Measurements from ENCODE around the gene KCNAB1.

Gene KCNAB1

GRCh38 chr3:156493887-156494286 lies 373.5 kb downstream of the KCNAB1 start:
- no peak for DNase-seq
- no peak overlapping the region for H3K4me3 ChIP-seq
- intact Hi-C loops (cut with DNase I; ENCODE audit: low total_unique reads): no loop called here
- peaks cover 0 to 6% (median 0%) of the 10 kb centered on the region in 3 donors for H3K36me3 ChIP-seq
- H3K9me3 ChIP-seq: no peaks in the 10 kb centered on the region
- peaks cover 0 to 62% (median 15%) of the 10 kb centered on the region in 4 donors for H3K4me1 ChIP-seq
- peak overlapping the region; percentile 6 to 33 for H3K27ac ChIP-seq
- no peaks in the 10 kb centered on the region for H3K27me3 ChIP-seq
- TF ChIP-seq CTCF (IDR thresholded peaks at IDR 0.05): no peak

DNA sequence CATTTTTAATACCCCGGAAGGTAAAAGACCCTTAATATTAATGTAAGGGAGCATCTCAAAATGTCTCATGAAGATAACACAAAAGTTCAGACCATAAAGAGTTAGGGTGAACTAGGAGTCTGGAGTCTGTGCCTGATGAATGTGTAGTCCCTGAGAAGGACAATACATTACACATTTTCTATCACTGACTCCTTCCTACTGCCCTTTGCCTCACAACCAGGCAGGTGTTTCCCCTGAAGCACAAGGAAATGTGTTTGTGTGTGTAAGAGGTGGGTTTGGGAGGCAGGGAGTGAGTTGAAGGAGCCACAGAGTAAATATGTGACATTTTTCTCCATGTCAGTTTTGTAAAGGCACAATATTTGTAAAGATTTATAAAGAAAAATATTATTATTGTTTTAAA lies 375.4 kb downstream of the KCNAB1 start:
- H3K36me3 ChIP-seq: peaks cover 0 to 6% (median 0%) of the 10 kb centered on the region in 3 donors
- intact Hi-C loops (cut with DNase I; ENCODE audit: low total_unique reads): no loop called here
- peaks cover 0 to 45% (median 15%) of the 10 kb centered on the region in 4 donors for H3K4me1 ChIP-seq
- no peaks in the 10 kb centered on the region for H3K27me3 ChIP-seq
- H3K27ac ChIP-seq: no peak overlapping the region
- DNase-seq: no peak
- H3K4me3 ChIP-seq: no peak overlapping the region
- H3K9me3 ChIP-seq: no peaks in the 10 kb centered on the region
- no peak for TF ChIP-seq CTCF (IDR thresholded peaks at IDR 0.05)

DNA sequence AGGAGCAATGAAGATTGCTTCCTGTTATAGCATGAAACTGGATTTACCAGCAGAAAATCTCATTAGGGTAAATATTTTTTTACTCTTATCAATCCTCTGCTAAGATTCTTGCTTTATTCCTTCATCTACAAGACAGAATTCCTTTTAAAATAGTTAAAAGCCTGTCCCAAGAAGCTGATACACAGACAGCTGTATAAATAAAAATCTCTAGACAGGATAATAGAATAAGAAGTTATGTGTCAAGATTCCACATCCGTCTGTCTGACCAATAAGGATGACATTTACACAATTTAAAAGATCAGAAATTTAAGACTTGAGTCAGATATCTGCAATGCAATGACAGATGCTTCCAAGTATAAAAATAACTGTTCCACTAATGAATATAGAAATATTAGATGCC lies 376.9 kb downstream of the KCNAB1 start:
- Histone ChIP-seq H3K27me3 (no peaks in the 10 kb centered on the region), H3K9me3 (no peaks in the 10 kb centered on the region), H3K4me3 (no peak overlapping the region), H3K4me1 (peaks cover 0 to 30% (median 12%) of the 10 kb centered on the region in 4 donors), H3K27ac (peak overlapping the region; percentile 15 to 19), H3K36me3 (peaks cover 0 to 6% (median 0%) of the 10 kb centered on the region in 3 donors)
- intact Hi-C loops (cut with DNase I; ENCODE audit: low total_unique reads): no loop called here
- TF ChIP-seq CTCF (IDR thresholded peaks at IDR 0.05): no peak
- no peak for DNase-seq

GRCh38 chr3:156498307-156498706 lies 377.9 kb downstream of the KCNAB1 start:
- H3K4me1 ChIP-seq: peaks cover 0 to 26% (median 7%) of the 10 kb centered on the region in 4 donors
- DNase-seq: no peak
- peaks cover 0 to 6% (median 0%) of the 10 kb centered on the region in 3 donors for H3K36me3 ChIP-seq
- no peak overlapping the region for H3K4me3 ChIP-seq
- TF ChIP-seq CTCF (IDR thresholded peaks at IDR 0.05): no peak
- H3K27ac ChIP-seq: no peak overlapping the region
- H3K9me3 ChIP-seq: no peaks in the 10 kb centered on the region
- intact Hi-C loops (cut with DNase I; ENCODE audit: low total_unique reads): no loop called here
- no peaks in the 10 kb centered on the region for H3K27me3 ChIP-seq

- Histone ChIP-seq H3K9me3 (no peaks in the 10 kb centered on the region), H3K36me3 (no peaks in the 10 kb centered on the region), H3K27ac (no peak overlapping the region), H3K4me1 (peaks cover 0 to 13% (median 0%) of the 10 kb centered on the region in 4 donors), H3K4me3 (no peak overlapping the region), H3K27me3 (no peaks in the 10 kb centered on the region)
- DNase-seq: no peak
- intact Hi-C loops (cut with DNase I; ENCODE audit: low total_unique reads): loop anchor here (5.0 kb wide), 1 partner anchor 465 kb away; no protein-coding TSS in a partner anchor
- no peak for TF ChIP-seq CTCF (IDR thresholded peaks at IDR 0.05)
Measured at GRCh38 chr3:156507285-156507684, 386.9 kb downstream of the KCNAB1 start.

All from tibial artery (tissue), 4 donors.